Astrocyte (in vitro differentiated cells and primary cell): ENCODE results near the gene HDAC3. TPM values are rescaled to one million over a fixed set of nuclear protein-coding genes. Genes with fewer than 3 reads are reported as not detected.

Source experiments
- DNase-seq: peaks from one replicate; pipeline ENCODE4 v3.0.0-alpha.2; 2010; ENCODE audit warnings: low read depth
- FAIRE-seq: peaks from 2 replicates; lab custom pipeline; 2011; peaks lifted over from hg19 to GRCh38; lab: Jason Lieb, UNC
- H2AFZ ChIP-seq: 2 replicates; pipeline ENCODE4 v1.6.0; 2012; ENCODE audit warnings: low read depth, low read length, inconsistent platforms
- H3K27ac ChIP-seq: 2 replicates; pipeline ENCODE4 v1.5.1; 2011; ENCODE audit warnings: low read depth, low read length, inconsistent platforms
- H3K27me3 ChIP-seq: 2 replicates; pipeline ENCODE4 v1.6.0; 2011; ENCODE audit warnings: low read length, inconsistent platforms; ENCODE audit not compliant: insufficient read depth
- H3K36me3 ChIP-seq: 2 replicates; pipeline ENCODE4 v1.5.1; 2011; ENCODE audit warnings: low read length, inconsistent platforms; ENCODE audit not compliant: insufficient read depth
- H3K4me1 ChIP-seq: 2 replicates; pipeline ENCODE4 v1.5.1; 2011; ENCODE audit warnings: low read length, inconsistent platforms; ENCODE audit not compliant: insufficient read depth
- H3K4me2 ChIP-seq: 2 replicates; pipeline ENCODE4 v1.6.0; 2012; ENCODE audit warnings: low read length, inconsistent platforms
- H3K4me3 ChIP-seq: 2 replicates; pipeline ENCODE4 v1.5.1; 2011; ENCODE audit warnings: low read depth, mild to moderate bottlenecking, low read length, inconsistent platforms; ENCODE audit not compliant: insufficient read depth
- H3K79me2 ChIP-seq: 2 replicates; pipeline ENCODE4 v1.6.0; 2012; ENCODE audit warnings: mild to moderate bottlenecking, low read length, inconsistent platforms; ENCODE audit not compliant: insufficient read depth
- H3K9ac ChIP-seq: 2 replicates; pipeline ENCODE4 v1.6.0; 2012; ENCODE audit warnings: mild to moderate bottlenecking, low read length, inconsistent platforms
- H3K9me3 ChIP-seq: 2 replicates; pipeline ENCODE4 v1.5.1; 2012; ENCODE audit warnings: low read depth, mild to moderate bottlenecking, low read length, inconsistent platforms; ENCODE audit not compliant: insufficient read depth
- H4K20me1 ChIP-seq: 2 replicates; pipeline ENCODE4 v1.6.0; 2012; ENCODE audit warnings: low read length, inconsistent platforms; ENCODE audit not compliant: insufficient read depth
- H3K27ac Mint-ChIP-seq: one replicate; pipeline ENCODE4 v1.8.0; 2021; ENCODE audit warnings: mild to moderate bottlenecking, mixed read lengths; ENCODE audit not compliant: unreplicated experiment
- H3K27me3 Mint-ChIP-seq: one replicate; pipeline ENCODE4 v1.8.0; 2021; ENCODE audit warnings: low read depth, mixed read lengths; ENCODE audit not compliant: unreplicated experiment
- H3K36me3 Mint-ChIP-seq: one replicate; pipeline ENCODE4 v1.8.0; 2021; ENCODE audit warnings: low read depth, mixed read lengths; ENCODE audit not compliant: unreplicated experiment
- H3K4me1 Mint-ChIP-seq: one replicate; pipeline ENCODE4 v1.8.0; 2021; ENCODE audit warnings: low read depth, mixed read lengths; ENCODE audit not compliant: unreplicated experiment
- H3K4me3 Mint-ChIP-seq: one replicate; pipeline ENCODE4 v1.8.0; 2021; ENCODE audit warnings: mild to moderate bottlenecking, moderate library complexity, mixed read lengths; ENCODE audit not compliant: unreplicated experiment
- H3K9me3 Mint-ChIP-seq: one replicate; pipeline ENCODE4 v1.8.0; 2021; ENCODE audit warnings: mild to moderate bottlenecking, mixed read lengths; ENCODE audit not compliant: unreplicated experiment
- CTCF ChIP-seq: IDR thresholded peaks from 2 replicates; pipeline ENCODE4 v1.5.1; 2011; ENCODE audit warnings: low read depth, mild to moderate bottlenecking, inconsistent platforms, low read length, moderate library complexity; ENCODE audit not compliant: insufficient read depth
- EZH2 ChIP-seq: IDR thresholded peaks from 2 replicates; pipeline ENCODE4 v1.6.1; 2012; ENCODE audit warnings: mild to moderate bottlenecking, low read length, inconsistent platforms; ENCODE audit not compliant: insufficient read depth
- total RNA-seq: library from RNA; stranded (reverse); gene quantifications from 2 replicates; pipeline ENCODE4 v1.2.1, GENCODE V29; 2021

HDAC3 gene
- total RNA-seq, 1 donor from 2014 or later, result 63.8 TPM

- H3K27ac Mint-ChIP-seq, result no peak overlapping the region
- Histone ChIP-seq H3K4me3 (no peak overlapping the region), H3K9ac (no peak overlapping the region), H3K27ac (no peak overlapping the region), H3K36me3 (no peaks in the 10 kb centered on the region), H3K4me1 (peaks cover 6% of the 10 kb centered on the region), H2AFZ (no peak overlapping the region), H3K4me2 (no peak overlapping the region), H3K27me3 (no peaks in the 10 kb centered on the region), H4K20me1 (peaks cover 40% of the 10 kb centered on the region), H3K79me2 (peaks cover 90% of the 10 kb centered on the region), H3K9me3 (no peaks in the 10 kb centered on the region)
- peaks cover 10% of the 10 kb centered on the region for H3K4me1 Mint-ChIP-seq
- H3K9me3 Mint-ChIP-seq, result no peaks in the 10 kb centered on the region
- no peak for TF ChIP-seq CTCF
- TF ChIP-seq EZH2, result no peak
- H3K36me3 Mint-ChIP-seq, result peaks cover 2% of the 10 kb centered on the region
- H3K27me3 Mint-ChIP-seq, result no peaks in the 10 kb centered on the region
- no peak overlapping the region for H3K4me3 Mint-ChIP-seq
- no peak for DNase-seq
- no peak for FAIRE-seq
Observed at GRCh38 chr5:141609044-141609443, 27.6 kb downstream of the HDAC3 start.

- TF ChIP-seq CTCF, result no peak
- no peak for TF ChIP-seq EZH2
- Histone ChIP-seq H3K79me2 (peaks cover 90% of the 10 kb centered on the region), H3K27ac (no peak overlapping the region), H3K27me3 (no peaks in the 10 kb centered on the region), H3K4me1 (peaks cover 10% of the 10 kb centered on the region), H3K4me2 (no peak overlapping the region), H4K20me1 (peaks cover 44% of the 10 kb centered on the region), H3K9me3 (no peaks in the 10 kb centered on the region), H3K4me3 (no peak overlapping the region), H3K9ac (no peak overlapping the region), H3K36me3 (no peaks in the 10 kb centered on the region), H2AFZ (no peak overlapping the region)
- Mint-ChIP-seq H3K27ac (no peak overlapping the region), H3K9me3 (no peaks in the 10 kb centered on the region), H3K27me3 (no peaks in the 10 kb centered on the region), H3K4me3 (no peak overlapping the region), H3K4me1 (peaks cover 10% of the 10 kb centered on the region), H3K36me3 (peaks cover 2% of the 10 kb centered on the region)
- FAIRE-seq (no peak), DNase-seq (no peak)
Observed at GRCh38 chr5:141608557-141608956, 28.1 kb downstream of the HDAC3 start.

GRCh38 chr5:141608046-141608445 is 28.6 kb downstream of the HDAC3 start:
- DNase-seq, result no peak
- Histone ChIP-seq H3K9me3 (no peaks in the 10 kb centered on the region), H3K4me3 (no peak overlapping the region), H3K36me3 (no peaks in the 10 kb centered on the region), H3K4me2 (no peak overlapping the region), H3K4me1 (peaks cover 10% of the 10 kb centered on the region), H2AFZ (no peak overlapping the region), H3K27ac (no peak overlapping the region), H3K9ac (no peak overlapping the region), H4K20me1 (peaks cover 40% of the 10 kb centered on the region), H3K27me3 (no peaks in the 10 kb centered on the region), H3K79me2 (peaks cover 90% of the 10 kb centered on the region)
- no peak for FAIRE-seq
- H3K4me1 Mint-ChIP-seq, result peaks cover 9% of the 10 kb centered on the region
- no peak overlapping the region for H3K27ac Mint-ChIP-seq
- H3K27me3 Mint-ChIP-seq, result no peaks in the 10 kb centered on the region
- H3K9me3 Mint-ChIP-seq, result no peaks in the 10 kb centered on the region
- H3K36me3 Mint-ChIP-seq, result peaks cover 2% of the 10 kb centered on the region
- no peak for TF ChIP-seq EZH2
- no peak for TF ChIP-seq CTCF
- peak overlapping the region; percentile 69 for H3K4me3 Mint-ChIP-seq
